Stimulated activated CD4-positive, alpha-beta T cell treated with anti-CD3 and anti-CD28 coated beads, Interleukin-2, amount 100 ng/mL, for 4 hours (primary cell): ENCODE measurements around the gene MAGED2.
"Not testable (repeated sequence)": the region's sequence is repeated elsewhere in the genome, so short reads cannot be mapped to it uniquely, and the experiment has no call there.

Experiments
- DNase-seq: peaks from one replicate; pipeline ENCODE4 v3.0.0-alpha.2; 2020; ENCODE audit warnings: low read depth

MAGED2 gene

GRCh38 chrX:54818221-54818620, 10.7 kb downstream of the MAGED2 start:
- no peak for DNase-seq

- no peak for DNase-seq
Observed at GRCh38 chrX:54819201-54819600, 11.7 kb downstream of the MAGED2 start.

DNA sequence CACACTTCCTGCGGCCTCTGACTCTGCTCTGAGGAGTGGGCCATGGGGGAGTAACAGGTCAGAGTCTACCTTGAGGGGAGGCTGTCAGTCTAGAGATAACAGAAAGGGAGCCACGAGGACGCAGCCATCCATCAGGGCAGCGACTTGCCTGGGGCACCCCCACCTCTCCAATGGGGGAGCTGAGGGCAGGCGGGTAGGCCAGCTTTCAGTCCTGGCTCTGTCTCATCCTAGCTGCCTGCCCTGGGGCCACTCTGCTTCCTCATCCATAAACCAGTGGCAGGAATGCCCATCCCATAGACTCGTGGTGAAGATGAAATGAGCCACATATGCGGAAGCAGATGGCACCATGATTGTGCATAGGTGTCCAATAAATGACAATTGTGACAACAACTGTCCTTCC, 13.2 kb downstream of the MAGED2 start:
- no peak for DNase-seq

DNA sequence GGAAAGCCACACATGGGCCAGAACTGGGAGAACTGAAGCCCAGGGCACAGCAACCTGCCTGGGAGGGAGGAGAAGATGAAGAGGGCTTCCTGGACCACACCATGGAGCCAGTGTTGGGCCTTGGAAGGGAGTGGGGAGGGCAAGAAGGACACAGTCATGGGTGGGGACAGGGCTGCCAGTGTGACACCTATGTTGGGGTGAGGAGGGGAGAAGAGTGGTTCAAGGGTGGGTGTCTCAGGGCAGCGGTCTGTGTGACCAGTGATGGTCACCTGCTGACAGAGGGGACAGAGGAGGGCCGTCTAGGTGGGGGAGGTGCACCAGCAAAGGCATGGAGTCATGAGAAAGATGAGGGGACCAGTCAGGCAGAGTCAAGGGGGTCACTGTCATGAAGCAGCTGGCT, 13.8 kb downstream of the MAGED2 start:
- no peak for DNase-seq

GRCh38 chrX:54824195-54824594, 16.6 kb downstream of the MAGED2 start:
- no peak for DNase-seq

GRCh38 chrX:54824722-54825121, 17.2 kb downstream of the MAGED2 start:
- no peak for DNase-seq

GRCh38 chrX:54825716-54826438, 18.3 kb downstream of the MAGED2 start:
- peak; percentile 5 for DNase-seq

GRCh38 chrX:54826598-54826997, 19.1 kb downstream of the MAGED2 start:
- no peak for DNase-seq

GRCh38 chrX:54838583-54838982, 31.0 kb downstream of the MAGED2 start:
- DNase-seq, result no peak

GRCh38 chrX:54841184-54841874, 33.8 kb downstream of the MAGED2 start:
- not testable (repeated sequence) for DNase-seq

DNA sequence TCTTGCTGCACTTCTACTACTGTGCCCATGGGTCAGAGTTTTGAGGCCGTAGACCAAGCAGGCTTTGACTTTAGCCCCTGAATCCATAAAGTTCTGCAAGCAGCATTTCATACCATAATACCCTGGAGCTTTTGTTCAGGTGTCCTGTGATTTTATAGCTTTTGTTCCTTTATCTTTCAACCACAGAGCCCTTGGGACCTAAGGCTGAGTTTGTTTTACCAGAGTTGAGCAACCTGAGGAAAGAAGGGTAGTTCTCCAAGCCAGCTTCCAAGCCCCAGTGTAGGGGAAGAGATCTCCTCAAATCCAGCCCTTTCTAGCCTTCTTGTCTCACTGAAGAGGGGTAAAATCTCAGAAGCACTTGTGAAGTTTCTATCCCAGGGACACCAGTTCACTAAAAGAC, 35.1 kb downstream of the MAGED2 start:
- no peak for DNase-seq

DNA sequence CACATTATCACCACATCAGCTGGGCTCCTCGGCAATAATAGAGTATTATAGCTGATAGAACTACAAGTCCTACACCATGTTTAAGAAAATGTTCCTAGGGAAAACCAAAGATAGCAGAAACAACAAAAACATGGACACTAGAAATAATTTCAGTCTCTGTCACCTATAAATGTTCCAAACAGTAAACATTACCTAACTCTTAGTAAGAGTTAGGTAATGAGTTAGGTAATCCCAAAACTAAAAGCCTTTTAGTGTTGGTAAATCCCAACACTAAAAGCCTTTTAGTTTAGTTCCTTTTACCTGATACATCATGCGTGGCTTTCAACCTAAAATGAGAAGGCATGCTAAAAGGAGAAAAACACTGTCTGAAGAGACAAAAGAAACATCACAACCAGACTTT, 35.5 kb downstream of the MAGED2 start:
- no peak for DNase-seq

GRCh38 chrX:54847700-54848099, 40.2 kb downstream of the MAGED2 start:
- not testable (repeated sequence) for DNase-seq

DNA sequence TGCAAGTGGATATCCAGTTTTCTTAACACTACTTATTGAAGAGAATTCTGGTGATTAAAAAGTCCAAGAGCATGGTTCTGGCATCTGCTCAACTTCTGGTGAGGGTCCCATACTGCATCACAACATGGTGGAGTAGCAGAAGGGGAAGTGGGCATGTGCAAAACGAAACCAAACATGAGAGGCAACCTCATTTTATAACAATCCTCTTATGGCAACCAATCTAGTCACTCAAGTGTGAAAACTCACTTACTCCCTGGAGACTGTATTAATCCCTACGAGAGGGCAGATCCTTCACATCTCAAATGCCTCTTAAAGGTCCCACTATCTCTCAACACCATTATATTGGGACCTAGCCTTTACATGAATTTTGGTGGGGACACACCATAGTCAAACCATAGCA, 57.7 kb downstream of the MAGED2 start:
- DNase-seq, result no peak
